ENCODE results near the gene BRS3.
"Not testable (repeated sequence)": the region's sequence is repeated elsewhere in the genome, so short reads cannot be mapped to it uniquely, and the experiment has no call there.

BRS3 gene

GRCh38 chrX:136487647-136488046 is at the start of gene BRS3:
Gene BRS3 (plus strand): TSS chrX:136487947. CDS start chrX:136488115, 168 bp downstream.
- no peak for DNase-seq

GRCh38 chrX:136438192-136438591 is 49.6 kb upstream of the BRS3 start:
- DNase-seq = no peak

- not testable (repeated sequence) for DNase-seq
These were observed 42.1 kb upstream of the BRS3 start for GRCh38 chrX:136445674-136446073.

DNA sequence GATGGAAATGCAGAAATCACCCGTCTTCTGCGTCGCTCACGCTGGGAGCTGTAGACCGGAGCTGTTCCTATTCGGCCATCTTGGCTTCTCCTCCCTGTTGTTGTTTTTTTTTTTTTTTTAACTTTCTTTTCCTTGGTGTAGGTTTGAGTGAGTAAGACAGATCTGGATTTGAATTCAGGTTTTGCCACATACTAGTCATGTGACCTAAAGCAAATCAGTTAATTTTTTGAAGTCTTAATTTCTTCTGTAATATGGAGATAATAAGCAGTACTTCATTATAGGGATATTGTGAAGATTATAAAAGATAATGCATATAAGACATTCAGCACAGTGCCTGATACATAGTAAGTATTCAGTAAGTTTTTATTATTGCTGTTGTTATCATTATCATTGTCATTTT is 41.5 kb upstream of the BRS3 start:
- DNase-seq = no peak

- DNase-seq = no peak
These were observed 40.4 kb upstream of the BRS3 start for GRCh38 chrX:136447308-136447707.

GRCh38 chrX:136447968-136448367 is 39.8 kb upstream of the BRS3 start:
- DNase-seq = no peak

DNA sequence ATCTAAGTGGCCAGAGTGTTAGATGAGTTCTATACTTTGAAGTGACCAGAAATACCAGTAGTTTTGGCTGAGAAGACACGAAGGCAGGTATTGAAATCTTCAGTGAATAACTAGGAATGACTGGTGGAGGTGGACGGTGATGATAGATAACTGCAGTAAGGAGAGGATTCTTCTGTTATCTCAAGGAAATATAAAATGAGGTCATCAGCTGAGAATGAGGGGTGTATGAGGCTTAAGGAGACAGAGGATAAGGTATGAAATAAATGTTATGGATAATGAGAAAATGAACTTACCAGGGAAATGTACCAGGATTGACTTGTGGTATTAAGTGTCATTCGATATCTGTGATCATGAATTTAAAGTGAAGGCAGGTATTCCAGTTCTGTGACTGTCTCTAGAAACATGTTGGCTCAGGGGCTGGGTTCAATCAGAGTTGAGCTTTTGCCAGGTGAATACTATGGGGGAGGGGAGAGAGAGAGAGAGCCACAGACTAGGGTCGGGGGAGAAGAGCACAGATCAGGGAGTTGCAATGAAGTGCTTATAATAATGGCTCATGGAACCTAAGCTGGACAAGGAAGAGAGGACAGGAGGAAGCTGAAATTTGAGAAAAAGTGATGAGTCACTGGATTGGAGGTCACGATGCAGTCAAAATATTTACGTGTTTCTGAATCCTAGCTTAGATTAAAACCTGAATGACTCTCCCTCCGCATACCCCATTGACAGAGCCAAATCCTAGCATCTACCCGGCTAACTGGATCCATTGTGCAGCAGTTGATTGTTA is 37.5 kb upstream of the BRS3 start:
- DNase-seq = no peak

- no peak for DNase-seq
These were observed 35.1 kb upstream of the BRS3 start for GRCh38 chrX:136452614-136453013.

- no peak for DNase-seq
These were observed 34.6 kb upstream of the BRS3 start for GRCh38 chrX:136453114-136453513.

DNA sequence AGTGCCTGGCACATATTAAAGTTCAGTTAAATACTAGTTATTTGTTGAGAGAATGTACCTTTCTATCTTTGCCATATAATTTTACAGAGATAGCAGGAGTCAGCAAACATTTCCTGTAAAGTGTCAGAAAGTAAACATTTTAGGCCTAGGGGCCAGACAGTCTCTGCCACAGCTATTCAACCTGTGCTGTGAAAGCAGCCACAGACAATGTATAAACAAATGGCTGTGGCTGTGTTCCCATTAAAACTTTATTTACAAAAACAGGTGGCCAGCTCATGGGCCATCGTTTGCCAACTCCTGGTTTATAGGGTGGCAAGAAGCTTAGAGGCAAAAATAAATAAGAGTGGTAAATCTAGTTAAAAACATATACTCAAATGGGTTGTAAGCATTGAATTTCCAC is 34.0 kb upstream of the BRS3 start:
- DNase-seq = no peak

GRCh38 chrX:136456133-136456532 is 31.6 kb upstream of the BRS3 start:
- no peak for DNase-seq

DNA sequence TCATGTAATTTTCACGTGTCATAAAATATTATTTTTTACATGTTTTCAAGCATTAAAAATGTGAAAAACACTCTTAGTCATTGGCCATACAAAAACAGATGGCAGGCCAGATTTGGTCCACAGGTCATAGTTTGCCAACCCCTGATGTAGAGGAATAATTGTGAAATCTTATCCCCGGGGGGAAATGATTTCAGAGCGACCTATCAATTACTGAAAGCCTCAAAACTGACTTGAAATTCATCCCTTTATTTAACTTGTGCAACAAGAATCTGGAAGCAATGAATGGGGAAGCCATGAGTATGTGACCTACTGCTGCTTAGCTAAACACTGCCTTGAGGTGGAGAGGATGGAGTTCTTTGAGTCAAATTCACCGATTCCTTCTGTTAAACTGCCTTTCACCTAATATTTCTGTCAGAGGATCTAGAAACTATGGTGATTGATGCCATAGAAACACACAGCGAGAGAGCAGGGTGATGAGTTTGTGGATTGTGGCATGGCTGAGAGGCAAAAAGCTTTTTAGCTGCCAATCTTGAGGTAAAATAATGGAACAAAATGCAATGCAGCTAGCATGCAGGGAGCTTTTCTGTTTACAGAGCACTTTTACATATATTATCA is 30.3 kb upstream of the BRS3 start:
- no peak for DNase-seq

DNA sequence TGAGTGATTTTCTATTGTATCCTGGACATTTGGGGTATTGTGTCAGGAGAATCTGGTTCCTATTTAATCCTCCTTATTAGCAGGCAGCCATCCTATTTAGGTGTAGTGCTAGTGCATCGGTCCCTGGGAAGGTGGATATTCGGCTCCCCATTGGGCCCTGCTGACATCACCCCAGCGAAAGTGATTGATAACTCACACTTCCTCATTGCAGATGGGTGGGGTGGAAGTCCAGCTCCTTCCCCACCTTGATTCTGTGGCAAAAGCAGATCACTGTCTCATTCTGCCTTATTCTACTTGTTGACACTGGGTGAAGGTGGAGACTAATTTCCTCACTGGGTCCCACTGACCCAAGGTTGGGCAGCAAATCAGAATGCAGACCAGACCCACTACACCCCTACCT is 23.2 kb upstream of the BRS3 start:
- no peak for DNase-seq

- DNase-seq = no peak
These were observed 20.4 kb upstream of the BRS3 start for GRCh38 chrX:136467303-136467702.

- DNase-seq = no peak
These were observed 19.2 kb upstream of the BRS3 start for GRCh38 chrX:136468391-136469103.

- DNase-seq = no peak
These were observed 14.1 kb upstream of the BRS3 start for GRCh38 chrX:136473663-136474062.

DNA sequence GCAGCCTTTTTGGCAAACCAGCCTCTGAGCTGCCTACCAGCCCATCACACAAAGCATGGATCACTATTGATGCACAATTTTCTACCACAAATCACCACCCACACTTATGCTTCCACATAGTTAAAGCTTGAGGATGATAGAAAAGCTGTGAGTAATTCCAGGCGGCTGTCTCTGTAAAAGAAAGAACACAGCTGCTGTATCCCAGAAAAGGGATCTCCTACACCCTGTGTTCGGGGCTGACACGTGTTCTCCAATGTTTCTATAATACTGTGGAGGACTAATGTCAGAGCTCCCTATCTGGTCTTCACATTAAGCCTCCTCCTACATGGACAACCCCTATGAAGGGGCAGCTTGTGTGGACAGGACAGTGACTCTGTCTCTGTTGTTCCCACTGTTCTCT is 12.5 kb upstream of the BRS3 start:
- no peak for DNase-seq

- no peak for DNase-seq
These were observed 11.2 kb upstream of the BRS3 start for GRCh38 chrX:136476501-136476900.

- DNase-seq = no peak
These were observed 10.7 kb upstream of the BRS3 start for GRCh38 chrX:136477026-136477425.

DNA sequence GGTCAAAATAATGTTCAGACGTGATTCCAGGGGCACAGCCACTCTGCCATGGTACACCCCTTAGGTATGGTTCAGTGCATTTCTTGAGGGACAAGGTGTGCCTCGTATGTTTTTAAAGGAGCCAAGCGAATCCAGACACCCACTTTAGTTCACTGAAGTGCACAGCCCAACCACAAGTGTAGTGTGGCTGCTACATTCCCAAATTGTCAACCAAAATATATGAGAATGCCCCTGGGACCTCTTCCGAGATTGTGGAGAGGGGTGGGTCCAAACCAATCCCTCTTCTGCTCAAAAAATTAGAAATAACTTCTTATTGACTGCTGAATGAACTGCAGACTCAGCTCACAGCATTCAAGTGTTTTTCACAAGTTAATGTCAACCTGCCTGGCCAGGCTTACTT is 7.4 kb upstream of the BRS3 start:
- DNase-seq = no peak

DNA sequence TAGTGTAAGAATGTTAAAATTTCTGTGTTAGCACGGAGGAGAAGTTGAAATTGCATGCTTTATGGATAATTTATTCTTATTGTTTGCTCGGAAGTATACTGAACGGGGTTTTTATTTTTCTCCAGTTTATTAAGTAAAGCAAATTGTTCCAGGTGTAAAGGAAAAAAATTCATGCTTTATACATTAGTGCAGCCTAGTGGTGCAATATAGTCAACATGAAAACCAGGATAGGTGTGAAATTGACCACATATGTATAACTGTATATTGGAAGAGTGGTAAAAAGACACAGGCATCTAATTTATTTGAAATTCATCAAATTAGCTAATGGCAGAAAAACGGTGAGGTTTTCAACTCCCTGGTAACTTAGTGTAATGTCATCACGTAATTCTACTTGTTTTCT is 959 bp downstream of the BRS3 start:
- no peak for DNase-seq

DNA sequence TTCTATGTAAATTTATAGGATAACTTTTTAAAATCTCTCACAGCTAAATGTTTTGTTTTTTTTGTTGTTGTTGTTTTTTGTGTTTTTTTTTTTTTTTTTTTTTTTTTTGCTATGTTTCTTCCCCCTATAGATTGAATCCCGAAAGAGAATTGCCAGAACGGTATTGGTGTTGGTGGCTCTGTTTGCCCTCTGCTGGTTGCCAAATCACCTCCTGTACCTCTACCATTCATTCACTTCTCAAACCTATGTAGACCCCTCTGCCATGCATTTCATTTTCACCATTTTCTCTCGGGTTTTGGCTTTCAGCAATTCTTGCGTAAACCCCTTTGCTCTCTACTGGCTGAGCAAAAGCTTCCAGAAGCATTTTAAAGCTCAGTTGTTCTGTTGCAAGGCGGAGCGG is 4.1 kb downstream of the BRS3 start:
- no peak for DNase-seq

DNA sequence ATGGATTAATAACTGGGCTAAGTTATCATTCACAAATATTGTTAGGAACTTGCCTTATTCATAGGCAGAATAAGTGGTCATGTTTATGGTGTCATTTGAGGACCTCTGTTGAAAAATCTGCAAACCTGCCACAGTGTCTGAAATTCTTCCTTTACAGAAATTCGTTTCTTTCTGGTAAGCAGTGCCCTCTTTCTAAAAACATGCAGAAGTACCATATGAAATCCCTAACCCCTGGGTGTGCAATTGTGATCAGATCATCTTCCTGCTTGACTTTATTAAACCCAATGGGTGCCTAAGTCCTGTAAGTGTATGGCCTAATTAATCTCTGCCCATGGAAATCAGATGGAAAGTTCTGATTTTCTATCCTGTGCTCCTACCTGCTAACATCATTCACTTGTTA is 5.3 kb downstream of the BRS3 start:
- no peak for DNase-seq

GRCh38 chrX:136495043-136495442 is 7.3 kb downstream of the BRS3 start:
- DNase-seq = no peak

All from stimulated activated CD4-positive, alpha-beta T cell treated with anti-CD3 and anti-CD28 coated beads, Interleukin-4, amount 100 ng/mL, for 24 hours (primary cell).